A549 (cell line): ENCODE results near the gene SEMA5B.

Source experiments
- ESRRA ChIP-seq: fragments of 150-350 bp; IDR thresholded peaks from 2 replicates; pipeline ENCODE4 v1.6.1; 2014; ENCODE audit warnings: mild to moderate bottlenecking, low read length, borderline replicate concordance
- FOSL2 ChIP-seq, 2 experiments: fragments of 450-650 bp in 1 of 2; fragments of >200 bp in 1 of 2; sonication (Bioruptor Twin) in 1 of 2; formaldehyde crosslinking; IDR thresholded peaks; 2 replicates each; pipeline versions ENCODE4 v1.5.0 to v1.6.1; 2016 to 2020; ENCODE audit warnings: mild to moderate bottlenecking in 1 of 2, moderate library complexity in 1 of 2
- HOXA7 ChIP-seq: fragments of 250-450 bp; sonication (Bioruptor Pico); IDR thresholded peaks from 2 replicates; pipeline ENCODE4 v1.5.0; 2020; ENCODE audit warnings: mild to moderate bottlenecking, moderate library complexity
- MAFK ChIP-seq: fragments of 450-650 bp; IDR thresholded peaks from 2 replicates; pipeline ENCODE4 v1.6.1; 2014; ENCODE audit not compliant: partially characterized antibody
- POLR2A ChIP-seq: IDR thresholded peaks from 2 replicates; pipeline ENCODE4 v1.6.1; 2012; ENCODE audit warnings: mild to moderate bottlenecking, low read length
- ZSCAN20 ChIP-seq: fragments of 250-450 bp; sonication (Bioruptor Pico); IDR thresholded peaks from 2 replicates; pipeline ENCODE4 v1.8.0; 2022; ENCODE audit warnings: mild to moderate bottlenecking, moderate library complexity
- TF ChIP-seq, protein P1 (sequence below): fragments of >200 bp; sonication (Bioruptor Twin); formaldehyde crosslinking; IDR thresholded peaks from 3 replicates; pipeline ENCODE4 v1.5.1; 2016

DNA sequence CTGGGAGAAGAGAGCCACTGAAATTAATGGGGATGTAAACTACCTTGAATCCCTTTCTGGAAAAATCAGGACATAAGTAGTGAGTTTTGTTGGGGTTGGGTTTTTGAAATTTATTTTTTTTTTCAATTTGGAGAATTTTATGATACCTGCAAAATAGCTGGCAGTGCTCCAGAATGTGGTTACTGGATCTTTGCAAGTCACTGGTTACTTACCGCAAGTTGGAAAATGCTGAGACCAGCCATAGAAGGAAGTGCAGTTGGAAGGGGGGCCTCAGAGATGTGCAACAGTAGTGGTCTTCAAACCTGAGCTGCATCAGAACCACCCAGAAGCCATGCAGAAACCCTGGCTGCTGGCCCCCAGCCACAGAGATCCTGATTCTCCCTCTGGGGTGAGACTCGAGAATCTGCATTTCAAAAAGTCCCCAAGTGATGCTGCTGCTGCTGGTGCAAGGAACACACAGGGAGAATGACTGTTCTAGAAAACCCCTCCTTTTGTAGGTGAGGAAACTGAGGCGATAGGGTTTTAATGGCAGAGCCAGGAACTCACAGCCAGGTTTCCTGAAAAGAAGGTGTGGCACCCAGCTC is 39.7 kb downstream of the SEMA5B start:
- no peak for TF ChIP-seq POLR2A
- TF ChIP-seq, protein P1, sequence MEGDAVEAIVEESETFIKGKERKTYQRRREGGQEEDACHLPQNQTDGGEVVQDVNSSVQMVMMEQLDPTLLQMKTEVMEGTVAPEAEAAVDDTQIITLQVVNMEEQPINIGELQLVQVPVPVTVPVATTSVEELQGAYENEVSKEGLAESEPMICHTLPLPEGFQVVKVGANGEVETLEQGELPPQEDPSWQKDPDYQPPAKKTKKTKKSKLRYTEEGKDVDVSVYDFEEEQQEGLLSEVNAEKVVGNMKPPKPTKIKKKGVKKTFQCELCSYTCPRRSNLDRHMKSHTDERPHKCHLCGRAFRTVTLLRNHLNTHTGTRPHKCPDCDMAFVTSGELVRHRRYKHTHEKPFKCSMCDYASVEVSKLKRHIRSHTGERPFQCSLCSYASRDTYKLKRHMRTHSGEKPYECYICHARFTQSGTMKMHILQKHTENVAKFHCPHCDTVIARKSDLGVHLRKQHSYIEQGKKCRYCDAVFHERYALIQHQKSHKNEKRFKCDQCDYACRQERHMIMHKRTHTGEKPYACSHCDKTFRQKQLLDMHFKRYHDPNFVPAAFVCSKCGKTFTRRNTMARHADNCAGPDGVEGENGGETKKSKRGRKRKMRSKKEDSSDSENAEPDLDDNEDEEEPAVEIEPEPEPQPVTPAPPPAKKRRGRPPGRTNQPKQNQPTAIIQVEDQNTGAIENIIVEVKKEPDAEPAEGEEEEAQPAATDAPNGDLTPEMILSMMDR = no peak
- no peak for TF ChIP-seq MAFK
- no peak for TF ChIP-seq HOXA7 (CRISPR knock-in tag)
- no peak for TF ChIP-seq FOSL2 (IDR thresholded peaks at IDR 0.05)
- TF ChIP-seq FOSL2 (CRISPR knock-in tag; IDR thresholded peaks at IDR 0.05) = no peak
- TF ChIP-seq ESRRA = no peak
- no peak for TF ChIP-seq ZSCAN20
